ENCODE measurements around the gene MRPL12.

The MRPL12 gene

GRCh38 chr17:81703747-81704654 lies 834 bp downstream of the MRPL12 start:
- peak; percentile 43 for DNase-seq

GRCh38 chr17:81705518-81706231 lies 2.5 kb downstream of the MRPL12 start:
- DNase-seq: no peak

GRCh38 chr17:81706232-81706611 lies 3.1 kb downstream of the MRPL12 start:
- DNase-seq: no peak

GRCh38 chr17:81706757-81707624 lies 3.8 kb downstream of the MRPL12 start:
- DNase-seq: peak; percentile 4

GRCh38 chr17:81707725-81708646 lies 4.8 kb downstream of the MRPL12 start:
- no peak for DNase-seq

- DNase-seq: no peak
These were observed 5.6 kb downstream of the MRPL12 start for GRCh38 chr17:81708739-81709185.

- peak; percentile 43 for DNase-seq
These were observed 7.5 kb downstream of the MRPL12 start for GRCh38 chr17:81710514-81711308.

GRCh38 chr17:81711814-81712467 lies 8.8 kb downstream of the MRPL12 start, which contains the start of gene SLC25A10:
Gene SLC25A10 (plus strand): TSS chr17:81712284. CDS start chr17:81712427, 143 bp downstream.
- DNase-seq: peak; percentile 92

- no peak for DNase-seq
These were observed 9.4 kb downstream of the MRPL12 start for GRCh38 chr17:81712468-81713003.

GRCh38 chr17:81713004-81713555 lies 9.9 kb downstream of the MRPL12 start:
- no peak for DNase-seq

- DNase-seq: no peak
These were observed 10.6 kb downstream of the MRPL12 start for GRCh38 chr17:81713556-81714411.

GRCh38 chr17:81714412-81715106 lies 11.4 kb downstream of the MRPL12 start:
- DNase-seq: peak; percentile 3

- no peak for DNase-seq
These were observed 12.1 kb downstream of the MRPL12 start for GRCh38 chr17:81715107-81715871.

- peak; percentile 1 for DNase-seq
These were observed 12.9 kb downstream of the MRPL12 start for GRCh38 chr17:81715872-81716673.

- no peak for DNase-seq
These were observed 13.5 kb downstream of the MRPL12 start for GRCh38 chr17:81716674-81716996.

GRCh38 chr17:81717049-81717765 lies 14.0 kb downstream of the MRPL12 start:
- peak; percentile 2 for DNase-seq
